Right forelimb (tissue), 1 donor: Measurements from ENCODE around the gene PNMA6A.
"Not testable (repeated sequence)": the region's sequence is repeated elsewhere in the genome, so short reads cannot be mapped to it uniquely, and the experiment has no call there.

ENCODE experiments used
- DNase-seq: peaks from one replicate; pipeline ENCODE4 v3.0.0-alpha.2; 2018

The PNMA6A gene

GRCh38 chrX:153071909-153072583 is at the start of gene PNMA6A:
TSS of gene PNMA6A (plus strand) at chrX:153072454. CDS start at chrX:153073063, 609 bp downstream.
- not testable (repeated sequence) for DNase-seq

DNA sequence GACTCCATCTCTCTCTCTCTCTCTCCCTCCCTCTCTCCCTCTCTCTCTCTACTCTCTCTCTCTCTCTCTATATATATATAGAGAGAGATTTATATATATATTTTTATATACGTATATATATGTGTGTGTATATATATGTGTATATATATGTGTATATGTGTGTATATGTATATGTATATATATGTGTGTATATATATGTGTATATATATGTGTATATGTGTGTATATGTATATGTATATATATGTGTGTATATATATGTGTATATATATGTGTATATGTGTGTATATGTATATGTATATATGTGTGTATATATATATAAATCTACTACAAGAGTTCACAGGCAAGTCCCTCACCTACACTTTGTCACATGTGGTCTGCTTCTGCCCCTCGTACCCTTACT is 45.8 kb upstream of the PNMA6A start:
- not testable (repeated sequence) for DNase-seq

DNA sequence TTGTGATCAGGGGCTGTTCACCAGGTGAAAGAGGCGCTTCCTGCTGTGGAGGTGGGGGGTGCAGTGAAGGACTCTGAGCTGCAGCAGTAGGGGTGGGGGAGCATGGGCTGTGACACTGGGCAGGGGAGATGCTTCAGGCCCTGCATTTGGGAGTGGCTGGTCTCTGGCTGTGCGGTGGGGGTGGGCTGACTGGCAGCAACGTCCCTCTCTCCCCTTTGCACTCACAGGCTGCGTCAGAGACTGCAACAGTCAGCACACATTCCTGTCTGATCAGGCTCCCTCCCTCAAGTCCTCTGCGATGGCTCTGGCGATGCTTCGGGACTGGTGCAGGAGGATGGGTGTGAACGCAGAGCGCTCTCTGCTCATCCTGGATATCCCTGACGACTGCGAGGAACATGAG is 43.8 kb upstream of the PNMA6A start:
- not testable (repeated sequence) for DNase-seq

DNA sequence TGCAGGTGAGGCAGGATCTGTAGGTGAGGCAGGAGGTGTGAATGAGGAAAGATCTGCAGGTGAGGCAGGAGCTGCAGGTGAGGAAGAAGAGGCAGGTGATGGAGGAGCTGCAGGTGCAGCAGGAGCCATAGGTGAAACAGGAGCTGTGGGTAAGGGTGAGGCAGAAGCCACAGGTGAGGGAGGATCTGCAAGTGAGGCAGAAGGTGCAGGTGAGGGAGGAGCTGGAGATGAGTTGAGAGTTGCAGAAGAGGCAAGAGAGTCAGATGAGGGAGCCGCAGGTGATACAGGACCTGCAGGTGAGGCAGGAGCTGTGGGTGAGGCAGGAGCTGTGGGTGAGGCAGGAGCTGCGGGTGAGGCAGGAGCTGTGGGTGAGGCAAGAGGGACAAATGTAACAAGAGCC is 43.1 kb upstream of the PNMA6A start:
- DNase-seq, result no peak

DNA sequence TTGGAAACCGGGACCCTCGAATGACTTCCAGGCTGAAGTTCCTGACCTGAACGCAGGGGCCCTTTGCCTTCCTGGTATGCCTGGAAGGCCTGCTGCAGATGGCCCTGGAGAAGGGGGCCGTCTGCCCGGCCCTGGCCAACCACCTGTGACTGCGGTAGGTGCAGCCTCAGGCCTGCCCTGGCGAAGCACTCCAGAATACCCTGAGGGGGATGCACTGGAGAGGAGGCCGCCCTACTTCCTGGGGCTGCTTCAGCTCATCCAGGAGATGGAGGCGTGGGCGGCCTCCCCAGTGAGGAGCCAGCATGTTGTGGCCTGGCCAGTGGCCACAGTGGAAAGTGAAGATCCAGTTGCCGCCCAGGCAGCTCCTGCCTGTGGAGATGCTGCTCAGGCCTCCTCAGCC is 42.4 kb upstream of the PNMA6A start:
- DNase-seq, result no peak

DNA sequence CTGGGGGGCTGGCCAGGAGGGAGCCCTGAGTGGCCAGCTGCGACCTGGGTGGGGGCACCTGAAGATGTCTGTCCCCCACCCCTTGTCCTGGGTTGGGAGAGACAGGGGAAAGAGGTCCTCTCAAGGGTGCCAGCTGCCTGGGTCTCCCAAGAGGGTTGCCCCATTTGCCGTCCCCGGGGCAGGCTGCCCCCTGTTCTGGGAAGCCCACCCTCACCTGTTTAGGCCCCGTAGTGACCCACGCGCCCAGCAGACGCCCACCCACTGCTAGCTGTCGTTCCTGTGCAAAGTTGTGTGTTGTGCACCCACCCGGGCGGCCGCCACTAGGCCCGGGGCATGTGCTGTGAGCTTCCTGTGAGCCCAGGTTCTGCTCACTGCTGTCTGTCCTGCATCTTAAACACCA is 41.5 kb upstream of the PNMA6A start:
- no peak for DNase-seq

DNA sequence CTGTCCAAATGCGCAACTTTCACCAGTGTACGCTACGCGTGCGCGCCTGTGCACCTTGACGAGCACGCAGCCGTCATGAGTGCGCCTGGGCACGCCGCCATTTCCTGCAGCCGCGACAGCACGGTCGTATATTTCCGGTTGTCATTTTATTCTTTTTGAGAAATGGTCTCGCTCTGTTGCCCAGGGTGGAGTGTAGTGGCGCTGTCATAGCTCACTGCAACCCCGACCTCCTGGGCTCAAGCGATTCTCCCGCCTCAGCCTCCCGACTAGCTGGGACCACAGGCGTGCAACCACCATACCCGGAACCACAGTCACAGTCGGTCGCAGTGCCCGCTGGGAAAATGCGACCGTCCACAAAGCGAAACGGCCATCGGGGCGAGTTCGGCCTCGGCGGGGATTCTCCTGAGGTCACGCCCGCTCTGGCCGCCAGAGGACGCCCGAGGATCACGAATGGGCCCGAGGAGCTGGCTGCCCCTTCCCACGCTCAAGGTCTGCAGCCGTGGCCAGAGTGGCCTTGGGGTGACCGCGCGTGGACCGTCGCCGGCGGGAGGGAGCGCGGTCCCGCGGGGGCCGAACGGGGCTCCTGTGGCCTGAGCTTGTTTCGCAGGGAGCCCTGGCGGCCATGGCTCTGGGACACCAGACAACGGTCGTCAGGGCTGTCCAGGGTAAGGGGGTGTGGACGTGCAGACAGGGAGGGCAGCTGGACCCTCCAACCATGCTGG is 39.7 kb upstream of the PNMA6A start:
- peak; percentile 81 for DNase-seq

GRCh38 chrX:153049093-153049492 is 23.2 kb upstream of the PNMA6A start:
- no peak for DNase-seq

GRCh38 chrX:153052534-153052933 is 19.7 kb upstream of the PNMA6A start:
- DNase-seq, result no peak

- peak; percentile 50 for DNase-seq
Observed at GRCh38 chrX:153055871-153056749, 16.1 kb upstream of the PNMA6A start, which contains the start of gene PNMA3. TSS of gene PNMA3 (plus strand) at chrX:153056470. CDS start at chrX:153057056, 586 bp downstream.

GRCh38 chrX:153057281-153057680 is 15.0 kb upstream of the PNMA6A start:
- no peak for DNase-seq

GRCh38 chrX:153059191-153060094 is 12.8 kb upstream of the PNMA6A start:
- DNase-seq, result no peak

DNA sequence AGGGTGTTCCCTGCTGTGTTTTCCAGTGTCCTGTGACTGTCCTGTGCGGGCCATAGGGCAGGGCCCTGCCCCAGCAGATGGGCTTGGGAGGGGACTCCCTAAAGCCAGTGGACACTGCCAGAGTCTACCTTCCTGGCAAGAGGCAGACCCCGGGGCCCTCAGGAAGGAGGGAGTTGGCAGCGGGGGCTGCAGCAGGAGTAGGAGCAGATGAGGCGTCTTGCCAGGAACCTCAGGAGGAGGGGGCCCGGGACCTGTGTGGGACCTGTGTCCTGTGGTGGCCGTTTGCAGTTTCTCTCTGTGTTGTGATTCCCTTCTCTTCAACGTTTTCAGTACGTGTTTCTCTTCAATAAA is 12.2 kb upstream of the PNMA6A start:
- no peak for DNase-seq

GRCh38 chrX:153061732-153062131 is 10.5 kb upstream of the PNMA6A start:
- no peak for DNase-seq

GRCh38 chrX:153063315-153063714 is 8.9 kb upstream of the PNMA6A start:
- DNase-seq, result no peak

GRCh38 chrX:153064061-153064460 is 8.2 kb upstream of the PNMA6A start:
- no peak for DNase-seq

- no peak for DNase-seq
Observed at GRCh38 chrX:153065389-153065788, 6.9 kb upstream of the PNMA6A start.

DNA sequence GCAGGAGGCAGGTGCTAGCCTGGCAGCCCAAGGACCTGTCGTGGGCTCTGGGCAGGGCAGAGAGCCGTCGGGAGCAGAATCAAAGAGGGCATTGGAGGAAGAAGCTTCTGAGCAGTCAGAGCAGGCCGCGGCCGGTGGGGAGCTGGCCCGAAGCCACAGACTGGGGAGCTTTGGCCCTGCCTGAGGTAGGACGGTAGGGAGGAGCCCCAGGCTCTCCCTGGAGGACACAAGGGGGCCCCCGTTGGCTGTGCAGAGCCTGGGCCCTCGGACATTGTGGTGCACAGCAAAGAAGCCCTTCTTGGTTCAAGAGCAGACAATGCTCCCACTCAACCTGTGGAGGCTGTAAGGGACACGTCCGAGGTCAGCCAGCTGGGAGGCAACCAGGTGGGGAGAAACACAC is 5.9 kb upstream of the PNMA6A start:
- DNase-seq, result not testable (repeated sequence)

GRCh38 chrX:153073331-153073730 is 1.1 kb downstream of the PNMA6A start:
- DNase-seq, result not testable (repeated sequence)

- no peak for DNase-seq
Observed at GRCh38 chrX:153074262-153074899, 2.1 kb downstream of the PNMA6A start.

- no peak for DNase-seq
Observed at GRCh38 chrX:153074935-153075334, 2.7 kb downstream of the PNMA6A start.

GRCh38 chrX:153075366-153075765 is 3.1 kb downstream of the PNMA6A start:
- no peak for DNase-seq
